HG03378 (cell line): ENCODE measurements around the gene SLC6A6.

Experiments used
- ATAC-seq: cut with Tn5 transposase; IDR thresholded peaks from one replicate; pipeline ENCODE4 v1.9.1; 2021; ENCODE audit warnings: mild to moderate bottlenecking, moderate library complexity; ENCODE audit not compliant: unreplicated experiment

The SLC6A6 gene

GRCh38 chr3:14481018-14481645, 78.7 kb downstream of the SLC6A6 start:
- ATAC-seq, result no peak

- no peak for ATAC-seq
Measured at GRCh38 chr3:14481646-14482036, 79.2 kb downstream of the SLC6A6 start.

- ATAC-seq, result no peak
Measured at GRCh38 chr3:14482271-14482721, 79.9 kb downstream of the SLC6A6 start.

- ATAC-seq, result no peak
Measured at GRCh38 chr3:14483286-14483685, 80.9 kb downstream of the SLC6A6 start.

GRCh38 chr3:14484741-14485140, 82.3 kb downstream of the SLC6A6 start:
- ATAC-seq, result no peak

GRCh38 chr3:14485981-14486380, 83.6 kb downstream of the SLC6A6 start:
- no peak for ATAC-seq

GRCh38 chr3:14486460-14486859, 84.1 kb downstream of the SLC6A6 start:
- no peak for ATAC-seq

GRCh38 chr3:14487086-14487485, 84.7 kb downstream of the SLC6A6 start:
- no peak for ATAC-seq

GRCh38 chr3:14487821-14488220, 85.4 kb downstream of the SLC6A6 start:
- ATAC-seq, result no peak

- ATAC-seq, result no peak
Measured at GRCh38 chr3:14488286-14489041, 86.1 kb downstream of the SLC6A6 start.

GRCh38 chr3:14489641-14490040, 87.2 kb downstream of the SLC6A6 start:
- ATAC-seq, result no peak

- no peak for ATAC-seq
Measured at GRCh38 chr3:14490255-14490654, 87.8 kb downstream of the SLC6A6 start.

GRCh38 chr3:14490831-14491230, 88.4 kb downstream of the SLC6A6 start:
- no peak for ATAC-seq

- no peak for ATAC-seq
Measured at GRCh38 chr3:14491396-14492190, 89.2 kb downstream of the SLC6A6 start.

GRCh38 chr3:14492948-14493881, 90.8 kb downstream of the SLC6A6 start:
- ATAC-seq, result no peak

- no peak for ATAC-seq
Measured at GRCh38 chr3:14494279-14494972, 92.0 kb downstream of the SLC6A6 start.

- no peak for ATAC-seq
Measured at GRCh38 chr3:14494973-14495300, 92.5 kb downstream of the SLC6A6 start.

- no peak for ATAC-seq
Measured at GRCh38 chr3:14496351-14496750, 93.9 kb downstream of the SLC6A6 start.

- no peak for ATAC-seq
Measured at GRCh38 chr3:14497321-14497720, 94.9 kb downstream of the SLC6A6 start.

- no peak for ATAC-seq
Measured at GRCh38 chr3:14502472-14502871, 100.1 kb downstream of the SLC6A6 start.
